Measurements from ENCODE around the gene SDC3.

SDC3 gene

DNA sequence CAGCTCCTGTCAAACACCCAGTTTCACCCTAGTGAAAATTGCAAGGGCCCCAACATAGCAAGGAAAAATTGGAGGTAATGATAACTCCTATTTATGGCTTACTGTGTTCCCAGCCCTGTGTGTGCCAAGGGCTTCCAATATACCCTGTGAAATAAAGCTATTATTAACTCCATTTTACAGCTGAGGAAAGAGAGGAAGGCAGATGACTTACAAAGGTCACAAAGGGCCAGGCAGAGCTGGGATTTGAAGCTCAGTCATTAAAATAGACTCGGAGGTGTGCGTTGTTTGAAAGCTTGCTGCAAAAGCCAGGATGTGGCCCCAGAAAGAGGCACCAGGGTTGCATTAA is 20.2 kb upstream of the SDC3 start:
- DNase-seq (ENCODE audit: low spot score): no peak

DNA sequence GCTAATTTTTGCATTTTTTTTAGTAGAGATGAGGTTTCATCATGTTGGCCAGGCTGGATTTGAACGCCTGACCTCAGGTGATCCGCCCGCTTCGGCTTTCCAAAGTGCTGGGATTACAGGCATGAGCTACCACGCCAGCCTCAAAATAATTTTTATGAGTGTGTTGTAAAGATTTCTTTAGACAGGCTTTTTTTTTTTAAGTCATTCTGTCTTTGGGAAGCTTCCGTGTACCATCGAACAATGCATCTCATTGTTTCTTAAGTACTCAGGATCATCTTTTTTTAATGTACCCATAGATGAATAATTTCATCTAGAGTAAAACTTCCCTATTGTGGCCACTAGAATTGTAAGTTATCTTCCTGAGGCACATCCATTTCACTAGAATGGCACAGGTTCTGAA is 19.6 kb upstream of the SDC3 start:
- no peak for DNase-seq (ENCODE audit: low spot score)

DNA sequence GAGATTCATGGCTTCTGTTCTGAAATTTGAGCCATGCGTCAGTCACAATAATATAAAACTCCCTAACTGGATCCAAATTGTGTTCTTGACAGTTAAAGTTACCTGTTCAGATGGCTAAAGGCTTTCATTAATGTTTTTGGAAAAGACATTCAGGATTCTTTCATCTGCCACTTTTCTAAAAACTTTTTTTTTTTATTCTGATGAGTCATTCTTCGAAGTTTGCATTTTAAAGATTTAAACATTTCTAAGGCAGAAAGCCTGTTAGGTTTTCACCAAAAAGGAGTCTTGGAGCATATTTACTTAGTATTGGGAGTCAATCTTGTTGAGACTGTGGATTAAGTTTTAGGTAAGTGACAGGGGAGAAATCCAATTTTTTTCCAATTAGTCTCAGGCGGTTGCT is 18.9 kb upstream of the SDC3 start:
- DNase-seq (ENCODE audit: low spot score): no peak

DNA sequence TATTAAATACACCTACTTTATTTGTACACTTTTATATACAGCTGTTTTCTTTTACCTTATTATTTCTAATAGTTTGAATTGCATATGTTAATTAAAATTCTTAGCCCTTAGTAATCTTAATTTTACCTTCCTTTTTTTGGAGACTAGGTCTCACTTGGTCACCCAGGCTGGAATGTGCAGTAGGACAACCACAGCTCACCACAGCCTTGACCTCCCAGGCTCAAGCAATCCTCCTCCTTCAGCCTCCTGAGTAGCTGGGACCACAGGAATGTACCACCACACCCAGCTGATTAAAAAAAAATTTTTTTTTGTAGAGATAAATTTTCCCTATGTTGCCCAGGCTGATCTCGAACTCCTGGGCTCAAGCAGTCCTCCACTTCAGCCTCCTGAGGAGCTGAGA is 15.0 kb upstream of the SDC3 start:
- DNase-seq (ENCODE audit: low spot score): no peak

DNA sequence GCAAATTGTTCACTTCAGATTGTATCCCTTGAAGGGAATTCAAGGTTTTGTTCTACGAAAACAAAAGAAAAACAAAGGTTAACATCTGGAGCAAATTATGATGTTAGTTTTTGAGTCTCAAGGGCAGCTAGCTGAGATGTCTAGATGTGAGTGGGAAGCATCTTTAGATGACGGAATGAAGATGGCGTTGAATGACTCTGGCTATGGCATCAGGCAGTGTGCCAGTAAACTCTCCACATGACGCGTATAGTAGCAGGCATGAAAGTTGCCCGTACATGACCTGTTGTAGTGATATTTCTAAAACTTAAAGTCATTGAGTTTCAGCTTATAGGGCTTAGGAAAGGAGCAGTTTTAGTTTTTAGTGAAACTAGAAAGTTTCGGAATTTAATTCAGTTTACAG is 12.3 kb upstream of the SDC3 start:
- peak; percentile 20 for DNase-seq (ENCODE audit: low spot score)

DNA sequence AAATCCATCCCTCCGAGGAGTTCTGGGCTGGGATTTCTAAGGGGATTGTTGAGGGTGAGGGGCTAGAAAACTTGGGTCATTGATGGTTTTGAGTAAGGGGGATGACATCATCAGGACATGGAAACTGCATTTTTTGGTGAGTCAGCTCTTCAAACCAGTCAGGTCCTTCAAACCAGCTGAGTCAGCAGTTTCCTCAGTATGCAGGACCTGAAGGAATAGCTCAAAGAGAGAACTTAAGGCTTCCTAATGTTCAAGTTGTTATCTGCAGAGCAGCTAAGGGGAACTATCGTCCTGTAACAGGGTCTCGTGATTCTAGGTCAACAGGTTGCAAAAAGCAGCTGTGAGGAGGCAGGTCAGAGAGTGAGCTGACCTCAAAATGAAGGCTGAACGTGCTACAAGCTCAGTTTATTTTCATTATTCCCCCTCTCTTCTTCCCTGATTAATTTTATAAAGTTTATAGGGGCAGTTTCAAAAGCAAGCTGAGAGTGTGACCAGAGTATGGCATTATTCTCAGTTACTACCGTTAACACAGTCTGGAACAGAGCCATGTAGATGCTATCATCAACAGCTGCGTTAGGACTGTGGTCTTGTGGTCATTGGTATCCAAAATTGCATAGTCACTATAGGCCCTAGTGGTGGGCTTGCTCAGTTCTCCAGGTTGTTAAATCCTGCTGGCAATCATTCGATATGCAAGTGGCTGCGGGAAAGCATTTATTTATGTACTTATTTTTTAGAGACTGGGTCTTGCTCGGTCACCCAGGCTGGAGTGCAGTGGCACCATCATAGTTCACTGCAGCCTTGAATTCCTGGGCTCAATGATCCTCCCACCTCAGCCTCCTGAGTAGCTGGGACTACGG is 10.7 kb upstream of the SDC3 start:
- peak; percentile 45 for DNase-seq (ENCODE audit: low spot score)

DNA sequence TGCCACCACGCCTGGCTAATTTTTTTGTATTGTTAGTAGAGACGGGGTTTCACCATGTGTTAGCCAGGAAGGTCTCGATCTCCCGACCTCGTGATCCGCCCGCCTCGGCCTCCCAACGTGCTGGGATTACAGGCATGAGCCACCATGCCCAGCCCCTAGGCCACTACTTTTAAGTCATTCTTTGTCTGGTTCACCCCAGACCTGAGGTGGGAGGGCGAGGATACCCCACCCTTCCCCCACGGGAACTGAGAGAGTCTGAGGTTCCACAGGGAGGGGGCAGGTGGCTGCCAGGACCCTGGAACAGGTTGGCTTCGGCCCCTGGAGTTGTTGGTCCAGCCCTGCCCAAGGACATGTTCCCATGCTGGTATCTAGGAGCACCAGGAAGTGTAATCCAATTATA is 7.7 kb upstream of the SDC3 start:
- DNase-seq (ENCODE audit: low spot score): peak; percentile 42

DNA sequence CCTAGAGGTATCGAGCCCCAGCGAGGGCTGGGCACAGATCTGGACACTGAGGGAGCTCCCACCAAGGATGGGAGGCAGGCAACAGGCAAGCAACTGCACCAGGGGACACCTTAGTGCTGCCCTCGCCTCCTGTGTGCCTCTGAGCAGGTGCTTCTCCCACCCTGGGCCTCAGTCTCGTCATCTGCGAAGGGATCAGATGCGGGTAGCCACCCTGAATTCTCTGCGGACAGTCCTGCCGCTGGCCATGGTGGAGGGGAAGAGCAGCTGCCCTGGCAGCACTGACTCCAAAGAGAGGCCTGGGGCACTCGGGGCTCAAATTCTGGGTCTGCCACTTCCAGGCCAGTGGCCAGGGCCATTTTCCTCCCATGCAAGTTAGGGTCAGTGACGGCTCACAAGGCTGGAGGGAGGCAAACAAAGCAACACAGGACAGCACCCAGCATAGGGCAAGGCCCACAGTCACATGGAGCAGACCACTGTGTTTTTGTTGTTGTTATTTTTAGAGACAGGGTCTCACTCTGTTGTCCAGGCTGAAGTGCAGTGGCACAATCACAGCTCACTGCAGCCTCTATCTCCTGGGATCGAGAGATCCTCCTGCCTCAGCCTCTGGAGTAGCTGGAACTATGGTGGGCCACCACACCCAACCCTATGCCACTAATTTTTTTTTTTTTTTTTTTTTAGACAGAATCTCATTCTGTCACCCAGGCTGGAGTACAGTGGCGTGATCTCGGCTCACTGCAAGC is 7.1 kb upstream of the SDC3 start:
- DNase-seq (ENCODE audit: low spot score): peak; percentile 14

DNA sequence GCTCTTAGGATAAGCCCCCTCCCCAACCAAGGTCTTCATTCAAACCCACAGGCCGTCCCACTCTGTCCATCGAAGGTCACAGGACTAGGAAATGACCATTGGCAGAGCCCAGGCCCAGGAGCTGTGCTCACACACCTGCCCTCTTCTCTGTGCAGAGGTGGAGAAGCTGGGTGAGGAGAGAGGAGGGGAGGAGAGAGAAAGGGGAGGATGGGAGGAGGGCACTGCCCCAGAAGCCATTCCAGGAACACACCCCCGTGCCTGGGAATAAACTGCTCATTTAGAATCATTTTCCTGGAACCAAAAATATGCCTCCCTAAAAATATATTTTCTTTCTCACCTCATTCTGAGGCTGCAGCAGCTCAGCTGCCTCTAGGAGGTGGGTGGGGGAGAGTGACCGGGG is 6.4 kb upstream of the SDC3 start:
- no peak for DNase-seq (ENCODE audit: low spot score)

DNA sequence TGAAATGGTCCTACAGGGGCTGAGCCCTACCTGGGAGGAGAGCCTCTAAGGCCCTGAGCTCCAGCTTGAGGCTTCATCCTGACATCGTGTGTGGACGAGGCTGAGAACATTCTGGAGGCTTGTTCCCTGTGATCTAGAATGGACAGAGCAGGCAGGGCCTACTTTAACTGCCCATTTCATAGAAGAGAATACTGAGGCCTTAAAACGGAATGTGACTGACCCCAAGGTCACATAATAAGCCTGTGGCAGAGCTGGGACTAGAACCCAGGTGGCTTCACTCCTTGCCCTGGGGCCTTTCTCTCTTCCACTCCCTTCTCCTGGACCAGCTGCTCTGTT is 6.0 kb upstream of the SDC3 start:
- DNase-seq (ENCODE audit: low spot score): no peak

DNA sequence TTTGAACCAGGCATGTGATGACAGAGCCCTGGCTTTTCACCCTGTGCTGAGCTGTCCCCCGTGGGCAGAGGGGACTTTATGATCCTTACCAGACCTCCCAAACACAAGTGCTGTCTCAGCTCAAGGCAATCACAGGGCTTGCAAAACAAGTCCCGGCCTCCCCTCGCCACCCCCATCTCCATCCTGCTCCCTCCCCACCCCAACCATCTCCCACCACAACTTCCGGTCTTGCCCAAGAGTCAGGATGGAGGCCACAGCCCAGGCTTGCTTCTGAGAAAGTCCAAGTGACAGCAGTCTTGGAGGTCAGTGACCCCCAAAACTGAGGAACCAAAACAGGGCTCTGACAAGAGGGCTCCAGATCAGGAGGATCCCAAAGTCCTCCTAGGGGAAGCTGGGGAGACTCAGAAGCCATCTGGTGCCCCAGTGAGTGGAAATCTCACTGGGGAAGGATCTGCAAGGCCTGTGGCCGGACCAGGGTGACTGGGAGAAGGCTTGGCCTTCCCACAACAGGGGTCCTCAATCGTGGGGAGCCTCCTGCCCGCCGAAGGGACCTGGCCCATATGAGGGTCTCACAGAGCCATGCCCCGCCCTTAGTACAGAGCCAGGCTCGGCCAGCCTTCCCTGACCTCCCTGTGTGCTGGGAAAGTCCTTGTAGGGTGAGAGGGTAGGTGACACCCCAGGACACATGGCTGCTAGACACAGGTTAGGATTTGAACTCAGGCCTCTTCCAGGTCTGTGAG is 4.5 kb upstream of the SDC3 start:
- no peak for DNase-seq (ENCODE audit: low spot score)

DNA sequence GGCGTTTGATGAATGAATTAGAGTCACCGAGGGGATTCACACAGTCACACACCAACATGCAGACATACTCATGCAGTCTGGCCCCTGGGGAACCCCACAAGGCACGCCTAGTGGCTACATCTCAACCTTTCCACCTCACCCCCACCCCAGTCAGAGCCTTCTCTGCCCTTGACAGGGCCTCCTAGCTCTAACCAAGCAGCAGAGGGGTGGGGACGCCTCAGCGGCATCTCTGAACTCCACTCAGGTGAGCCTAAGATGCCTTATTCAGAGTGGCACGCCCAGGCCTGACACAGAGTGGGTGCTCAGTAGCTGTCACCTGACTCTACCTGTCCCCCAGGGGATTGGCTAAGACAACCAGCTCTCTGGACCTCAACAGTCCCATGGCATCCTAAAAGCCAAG is 3.7 kb upstream of the SDC3 start:
- no peak for DNase-seq (ENCODE audit: low spot score)

DNA sequence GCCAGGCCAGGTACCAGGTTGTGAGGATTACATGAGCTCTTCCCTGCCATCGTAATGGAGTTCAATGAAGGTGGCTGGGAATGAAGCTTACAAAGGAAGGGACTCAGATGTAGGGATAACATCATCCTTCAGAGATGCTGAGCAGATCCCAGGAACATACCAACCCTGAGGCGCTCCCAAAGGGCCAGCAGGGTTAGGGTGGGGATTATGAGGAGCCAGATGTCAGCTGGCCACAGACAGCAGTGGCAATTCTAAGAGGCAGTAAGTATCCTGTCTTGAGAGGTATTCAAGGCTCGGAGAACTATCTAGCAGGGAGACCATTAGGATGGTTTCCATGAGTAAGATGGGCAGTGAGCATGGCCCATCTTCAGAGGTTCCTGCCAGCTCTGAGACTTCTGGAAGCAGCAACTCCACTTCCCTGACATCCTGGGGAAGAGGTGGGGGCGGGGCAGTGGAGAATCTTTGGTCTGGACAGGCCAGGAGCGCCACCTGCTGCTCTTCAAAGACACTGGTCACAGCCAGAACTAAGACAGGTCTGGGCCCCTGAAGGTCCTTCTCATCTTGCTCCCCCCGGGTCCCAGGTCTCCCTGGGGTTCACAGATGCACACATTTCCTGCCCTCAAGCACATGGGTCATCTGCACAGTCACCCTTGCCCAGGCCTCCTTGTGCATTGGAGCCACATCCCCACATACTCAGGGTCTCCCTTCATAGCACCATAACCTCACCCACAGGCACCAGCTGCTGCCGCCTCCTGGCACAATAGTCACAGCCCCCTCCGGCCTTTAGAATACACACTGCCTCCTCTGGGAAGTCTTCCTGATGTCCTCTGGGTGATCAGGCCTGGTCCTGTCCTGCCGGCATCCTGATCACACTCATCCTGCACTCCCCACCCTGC is 2.7 kb upstream of the SDC3 start:
- DNase-seq (ENCODE audit: low spot score): peak; percentile 87

DNA sequence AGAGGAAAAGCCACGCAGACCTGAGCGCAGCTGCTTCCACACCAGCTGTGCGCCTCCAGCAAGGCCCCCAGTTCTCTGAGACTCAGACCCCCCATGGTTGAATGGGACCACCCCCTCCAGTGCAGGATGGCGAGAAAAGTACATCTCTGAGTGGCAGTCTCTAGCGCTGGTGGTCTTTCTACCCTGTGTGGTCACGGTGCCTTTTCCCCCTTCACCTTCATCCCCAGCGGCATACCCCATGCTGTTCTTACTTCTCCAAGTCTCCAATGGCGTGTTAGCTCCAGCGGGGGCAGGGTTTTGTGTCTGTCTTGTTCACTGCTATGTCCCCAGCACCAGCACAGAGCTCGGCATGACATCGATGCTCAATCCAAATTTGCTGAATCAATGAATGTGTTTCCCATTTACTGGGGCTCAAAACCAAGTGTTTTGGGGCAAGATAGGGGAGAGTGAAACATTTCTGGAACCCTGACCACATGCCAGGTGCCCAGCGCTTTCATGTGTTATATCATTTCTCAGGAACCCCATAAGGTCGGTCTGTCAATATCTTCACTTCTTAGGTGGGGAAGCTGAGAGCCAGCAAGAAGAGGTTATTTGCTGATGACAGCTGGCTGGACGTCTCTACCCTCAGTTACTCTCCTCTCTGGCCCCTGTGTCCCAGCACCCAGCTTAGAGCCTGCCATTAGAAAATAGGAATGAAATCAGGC is 959 bp upstream of the SDC3 start:
- DNase-seq (ENCODE audit: low spot score): no peak

DNA sequence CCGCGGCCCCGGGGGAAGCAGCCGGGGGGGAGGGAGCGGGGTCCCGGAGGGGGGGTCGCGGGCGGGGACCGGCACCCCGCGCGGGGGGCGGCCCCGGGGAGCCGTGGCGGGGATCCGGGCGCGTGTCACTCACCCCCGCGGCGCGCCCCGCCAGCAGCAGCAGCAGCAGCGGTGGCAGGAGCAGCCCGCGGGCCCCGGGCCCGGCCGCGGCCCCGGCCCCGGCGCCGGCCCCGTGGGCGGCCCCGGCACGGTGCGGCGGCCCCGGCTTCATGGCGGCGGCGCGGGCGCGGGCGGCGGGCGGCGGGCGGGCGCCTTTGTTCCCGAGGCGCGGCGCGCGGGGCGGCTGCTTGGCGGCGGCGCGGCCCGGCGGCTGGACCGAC is 252 bp downstream of the SDC3 start:
- no peak for DNase-seq (ENCODE audit: low spot score)

DNA sequence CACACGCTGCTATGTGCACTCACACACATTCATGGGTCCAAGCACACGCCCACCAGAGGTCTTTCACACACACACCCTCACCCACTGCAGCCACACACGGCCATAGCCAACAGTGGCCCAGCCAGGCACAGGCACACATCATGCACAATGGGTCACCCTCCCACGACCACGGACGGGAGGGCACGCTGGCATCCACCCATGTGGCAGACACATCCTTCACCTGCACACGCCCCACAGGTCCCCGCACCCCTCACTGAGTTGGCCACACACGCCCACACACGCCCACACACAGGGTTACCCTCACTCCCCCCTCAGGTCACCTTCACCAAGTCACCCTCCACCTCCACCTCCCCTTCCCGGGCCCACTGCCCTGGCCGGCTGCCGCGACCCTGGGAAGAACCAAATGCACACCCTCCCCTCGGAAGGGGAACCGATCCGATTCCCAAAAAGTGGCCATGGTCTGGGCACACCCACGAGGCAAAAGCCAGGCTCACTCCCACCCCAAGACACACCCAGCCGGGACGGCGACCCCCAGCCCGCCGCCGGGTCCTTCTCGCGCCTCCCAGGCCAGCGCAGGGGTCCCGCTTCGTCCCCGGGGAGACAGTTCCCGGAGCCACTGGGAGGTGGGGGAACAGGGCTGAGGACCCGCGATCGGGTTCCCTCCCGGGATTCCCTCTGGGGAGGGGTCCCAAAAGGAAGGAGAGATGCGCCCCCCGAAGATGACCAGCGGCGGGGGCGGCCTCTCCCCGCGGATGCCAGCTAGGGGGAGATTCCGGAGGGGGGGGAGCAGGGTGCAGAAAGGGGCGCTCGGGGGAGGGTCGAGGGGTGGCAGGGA is 860 bp downstream of the SDC3 start:
- peak; percentile 65 for DNase-seq (ENCODE audit: low spot score)

DNA sequence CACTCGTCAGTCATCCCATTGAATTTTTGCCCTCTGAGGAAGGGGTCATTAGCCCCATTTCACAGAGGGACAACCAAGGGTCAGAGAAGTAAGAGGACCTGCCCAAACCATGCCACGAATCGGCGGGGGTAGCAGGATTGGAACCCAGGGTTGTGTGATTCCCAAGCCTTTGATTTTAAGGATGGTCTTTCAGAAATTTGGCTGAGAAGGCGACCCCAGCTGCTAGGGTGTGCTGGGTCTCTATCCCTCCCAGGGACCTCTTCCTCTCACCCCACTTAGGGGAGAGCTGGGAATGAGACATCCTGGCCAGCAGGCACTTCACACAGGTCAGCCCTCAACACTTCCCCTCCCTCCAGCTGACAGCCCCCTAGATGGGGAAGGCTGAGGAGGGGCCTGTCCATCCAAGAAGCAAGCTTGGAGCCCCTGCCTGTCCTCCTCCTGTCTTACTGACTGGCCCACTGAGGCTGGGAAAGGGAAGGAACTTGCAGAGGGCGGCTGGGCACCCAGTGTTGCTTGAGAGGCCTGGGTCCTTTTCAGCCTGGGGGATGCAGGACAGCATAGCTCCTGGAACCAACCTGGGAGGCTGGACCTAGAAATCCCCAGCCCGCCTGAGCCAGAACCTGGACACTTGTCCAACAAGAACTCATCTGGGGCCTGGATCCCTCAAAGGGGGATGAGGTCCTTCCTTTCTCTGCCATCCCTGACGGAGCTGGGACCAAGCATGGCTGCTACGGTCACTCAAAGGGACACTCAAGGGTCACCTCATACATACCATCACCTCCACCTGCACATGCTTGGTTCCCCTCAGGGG is 1.7 kb downstream of the SDC3 start:
- DNase-seq (ENCODE audit: low spot score): no peak

DNA sequence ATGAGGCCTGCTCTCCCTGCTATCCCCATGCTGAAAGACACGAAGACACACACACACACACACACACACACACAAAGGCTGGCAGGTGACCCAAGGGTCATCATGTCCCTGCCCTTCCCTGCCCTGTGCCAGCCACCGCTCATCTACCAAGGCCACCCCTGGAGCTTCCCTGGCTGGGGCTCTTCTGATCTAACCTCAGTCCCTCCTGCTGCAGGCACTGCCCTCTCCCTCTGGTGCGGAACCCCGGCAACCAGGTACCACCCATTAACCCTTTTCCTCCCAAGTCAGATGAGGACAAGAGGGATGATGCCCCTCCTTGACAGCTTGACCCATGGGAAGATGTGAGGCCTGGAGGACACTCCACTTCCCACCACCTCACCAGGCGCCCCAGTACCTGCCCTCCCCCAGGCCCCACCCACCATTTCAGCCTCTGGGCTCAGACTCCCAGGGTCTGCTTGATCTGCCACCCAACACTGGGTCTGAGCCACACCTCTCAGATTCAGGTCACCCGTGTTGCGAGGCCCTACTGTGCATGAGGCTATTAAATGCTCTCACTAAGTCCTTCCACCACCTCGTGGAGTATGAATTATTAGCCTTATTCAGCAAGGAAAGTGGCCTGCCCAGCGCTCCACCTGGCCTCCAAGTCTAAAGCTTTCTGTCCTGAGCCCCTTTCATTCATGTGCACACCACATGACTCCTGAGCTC is 2.5 kb downstream of the SDC3 start:
- DNase-seq (ENCODE audit: low spot score): no peak

DNA sequence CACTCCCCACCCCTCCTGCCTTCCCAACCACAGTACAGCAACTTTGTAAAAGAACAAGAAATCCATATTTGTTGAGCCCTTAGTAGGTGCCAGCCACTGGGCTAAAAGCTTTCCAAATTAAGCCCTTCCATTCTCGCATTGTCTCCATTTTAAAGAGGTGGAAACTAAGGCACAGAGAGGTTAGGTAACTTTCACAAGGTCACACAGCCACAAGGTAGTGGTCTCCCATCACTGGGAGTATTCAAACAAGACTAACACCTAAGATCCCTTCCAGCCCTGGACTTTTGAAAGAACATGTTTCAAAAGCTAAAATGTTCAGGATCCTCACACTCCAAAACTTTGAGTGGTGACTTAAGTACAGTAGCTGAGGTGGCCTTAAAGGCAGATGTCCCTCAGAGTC is 3.2 kb downstream of the SDC3 start:
- no peak for DNase-seq (ENCODE audit: low spot score)

Measured in left forelimb (tissue), 1 donor.